ENCODE data around the gene CHRNA9.

CHRNA9 gene

DNA sequence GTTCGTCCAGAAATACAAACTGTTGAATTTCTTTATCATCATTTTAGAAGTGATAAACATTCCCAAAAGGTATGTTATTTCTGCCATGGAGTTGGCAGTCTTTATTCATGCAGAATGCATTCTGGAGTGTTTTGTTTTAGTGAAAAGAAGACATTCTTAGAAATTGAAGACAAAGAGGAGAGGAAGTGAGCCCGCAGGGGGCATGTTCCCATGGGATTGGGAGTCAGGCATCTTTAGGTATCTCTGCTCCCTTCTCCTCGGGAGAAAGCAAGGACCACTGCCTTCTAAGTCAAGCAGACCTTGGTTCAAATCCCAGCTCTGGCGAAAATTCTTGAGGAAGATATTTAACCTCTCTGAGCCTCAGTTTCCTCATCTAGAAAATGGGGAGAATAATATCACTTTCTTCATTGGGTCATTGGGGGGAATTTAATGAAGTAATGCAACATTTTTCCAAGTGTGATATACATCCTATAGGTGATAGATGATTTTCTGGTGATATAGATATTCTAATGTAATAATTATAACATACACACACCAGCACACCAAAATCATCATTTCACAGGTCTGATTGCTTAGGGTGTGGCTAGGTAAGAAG is 26.5 kb upstream of the CHRNA9 start:
- DNase-seq (ENCODE audit: low read depth): no peak

- DNase-seq (ENCODE audit: low read depth): peak; percentile 75
These were observed 25.8 kb upstream of the CHRNA9 start for GRCh38 chr4:40309250-40309774.

DNA sequence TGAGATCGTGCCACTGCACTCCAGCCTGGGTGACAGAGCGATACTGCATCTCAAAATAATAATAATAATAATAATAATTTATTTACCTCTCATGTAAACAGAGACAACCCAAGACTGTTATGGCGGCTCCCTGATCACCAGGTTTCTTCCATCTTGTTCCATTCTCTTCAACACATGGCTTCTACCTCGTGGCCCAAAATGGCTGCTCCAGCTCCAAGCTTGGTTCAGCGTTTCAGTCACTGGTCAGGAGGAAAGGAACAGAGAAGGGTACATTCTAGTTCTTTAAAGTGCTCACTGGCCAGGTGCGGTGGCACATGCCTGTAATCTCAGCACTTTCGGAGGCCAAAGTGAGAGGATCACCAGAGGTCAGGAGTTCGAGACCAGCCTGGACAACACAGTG is 24.9 kb upstream of the CHRNA9 start:
- DNase-seq (ENCODE audit: low read depth): no peak

- DNase-seq (ENCODE audit: low read depth): peak; percentile 81
These were observed 23.3 kb upstream of the CHRNA9 start for GRCh38 chr4:40311811-40312346.

DNA sequence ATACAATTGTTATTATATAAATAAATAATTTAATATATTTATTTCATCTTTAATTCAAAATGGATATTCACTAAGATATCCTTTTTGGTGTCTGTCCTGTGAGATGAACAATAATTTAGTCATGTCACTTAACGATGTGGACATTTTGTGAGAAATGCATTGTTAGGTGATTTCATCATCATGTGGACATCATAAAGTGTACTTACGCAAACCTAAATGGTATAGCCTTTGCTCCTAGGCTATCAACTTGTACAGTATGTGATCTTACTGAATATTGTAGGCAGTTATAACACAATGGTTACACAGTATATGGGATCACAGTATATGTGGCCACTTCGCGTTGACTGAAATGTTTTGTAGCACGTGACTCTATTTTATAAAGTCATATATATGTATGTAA is 20.2 kb upstream of the CHRNA9 start:
- no peak for DNase-seq (ENCODE audit: low read depth)

- no peak for DNase-seq (ENCODE audit: low read depth)
These were observed 18.8 kb upstream of the CHRNA9 start for GRCh38 chr4:40316333-40316781.

- peak; percentile 43 for DNase-seq (ENCODE audit: low read depth)
These were observed 18.1 kb upstream of the CHRNA9 start for GRCh38 chr4:40316782-40317635.

- DNase-seq (ENCODE audit: low read depth): no peak
These were observed 17.0 kb upstream of the CHRNA9 start for GRCh38 chr4:40317916-40318658.

DNA sequence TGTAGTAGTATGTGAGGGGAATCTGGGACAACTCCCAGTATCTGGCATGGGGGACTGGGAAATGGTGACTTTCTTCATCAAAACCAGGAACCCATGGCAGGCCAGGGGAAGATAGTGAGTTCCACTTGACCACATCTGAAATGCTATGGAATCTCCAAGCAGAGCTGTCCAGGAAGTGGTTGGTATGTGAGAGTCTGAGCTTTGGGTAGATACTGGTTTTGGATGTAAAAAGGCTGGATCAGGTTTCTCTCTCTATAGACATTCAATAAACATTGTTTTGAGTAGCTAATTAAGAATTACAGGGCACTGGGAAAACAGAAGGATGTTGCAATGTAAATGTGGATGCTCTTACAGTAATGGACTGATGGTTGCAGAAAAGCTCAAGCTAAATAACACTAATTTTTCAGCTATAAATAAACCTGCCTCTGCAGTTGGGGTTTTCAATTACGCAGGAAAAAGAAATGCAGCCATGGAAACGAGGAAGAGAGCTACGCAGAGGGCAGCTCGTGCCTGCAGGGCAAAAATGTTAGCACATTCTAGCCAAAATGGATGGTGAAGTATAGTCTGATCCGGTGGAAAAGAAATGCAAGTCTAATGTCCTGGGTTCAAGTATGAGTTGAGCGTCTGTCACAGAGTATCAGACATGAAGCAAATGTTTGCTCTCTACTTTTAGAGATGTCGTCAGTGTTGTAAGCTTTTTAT is 13.4 kb upstream of the CHRNA9 start:
- DNase-seq (ENCODE audit: low read depth): no peak

GRCh38 chr4:40322811-40323210 is 12.3 kb upstream of the CHRNA9 start:
- no peak for DNase-seq (ENCODE audit: low read depth)

DNA sequence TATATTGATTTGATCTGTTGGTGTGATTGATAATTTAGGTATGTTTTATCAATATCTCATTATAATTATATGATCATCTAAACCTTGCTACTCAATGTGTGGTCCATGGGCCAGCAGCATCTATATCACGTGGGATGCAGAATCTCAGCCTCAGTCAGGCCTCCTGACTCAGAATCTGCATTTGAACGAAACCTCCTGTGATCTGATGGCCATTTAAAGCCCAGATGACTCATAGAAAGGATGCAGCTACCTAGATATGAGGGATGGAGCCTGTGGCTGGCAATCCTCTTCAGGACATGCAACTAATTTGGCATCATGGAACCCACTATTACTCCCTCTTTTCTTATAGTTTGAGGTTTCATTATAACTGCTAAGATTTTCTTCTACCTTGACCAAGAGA is 11.3 kb upstream of the CHRNA9 start:
- DNase-seq (ENCODE audit: low read depth): no peak

DNA sequence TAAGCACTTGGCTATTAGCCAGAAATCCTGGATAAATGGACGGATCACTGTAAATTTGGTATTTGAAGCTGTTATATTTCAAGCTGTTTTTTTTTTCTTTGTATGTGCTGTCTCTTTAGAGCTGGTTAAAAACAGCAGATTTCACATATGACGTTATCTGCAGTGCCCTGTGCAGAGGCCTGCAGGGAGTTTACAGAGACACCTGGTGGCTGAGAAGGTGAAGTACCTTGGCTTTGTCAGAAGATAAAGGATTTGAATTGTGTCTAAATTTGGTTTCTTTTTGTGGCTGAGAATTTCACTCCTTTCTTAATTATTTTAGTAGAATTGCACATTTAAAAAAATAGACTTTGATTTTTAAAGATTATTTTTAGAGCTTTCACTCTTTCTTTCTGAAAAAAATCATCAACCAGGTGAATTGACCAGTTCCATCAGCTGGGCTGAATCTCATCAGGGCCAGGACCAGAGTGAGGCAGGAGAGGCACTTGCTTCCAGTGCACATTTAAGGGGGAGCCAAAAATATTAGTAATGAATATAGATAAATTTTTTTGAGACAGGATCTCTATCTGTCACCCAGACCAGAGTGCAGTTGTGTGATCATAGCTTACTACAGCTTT is 9.6 kb upstream of the CHRNA9 start:
- DNase-seq (ENCODE audit: low read depth): peak; percentile 39

- DNase-seq (ENCODE audit: low read depth): no peak
These were observed 7.8 kb upstream of the CHRNA9 start for GRCh38 chr4:40327340-40327739.

DNA sequence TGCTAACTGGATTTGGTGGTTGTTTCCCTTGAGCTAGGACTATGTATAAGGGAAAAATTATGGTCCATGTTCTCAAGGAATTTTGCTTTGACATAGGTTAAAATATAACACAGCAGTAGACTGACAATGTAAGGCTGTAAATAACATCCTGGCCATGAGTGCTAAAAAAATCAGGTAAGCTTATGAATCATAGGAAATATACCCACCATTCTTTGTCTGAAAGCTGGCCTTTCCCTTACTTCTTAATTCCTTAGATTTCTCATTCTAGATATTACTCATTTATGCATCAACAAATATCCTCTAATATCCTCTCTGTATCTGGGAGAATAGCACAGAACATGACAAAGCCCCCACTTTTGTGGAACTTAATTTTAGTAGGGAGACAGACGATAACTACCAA is 6.8 kb upstream of the CHRNA9 start:
- no peak for DNase-seq (ENCODE audit: low read depth)

DNA sequence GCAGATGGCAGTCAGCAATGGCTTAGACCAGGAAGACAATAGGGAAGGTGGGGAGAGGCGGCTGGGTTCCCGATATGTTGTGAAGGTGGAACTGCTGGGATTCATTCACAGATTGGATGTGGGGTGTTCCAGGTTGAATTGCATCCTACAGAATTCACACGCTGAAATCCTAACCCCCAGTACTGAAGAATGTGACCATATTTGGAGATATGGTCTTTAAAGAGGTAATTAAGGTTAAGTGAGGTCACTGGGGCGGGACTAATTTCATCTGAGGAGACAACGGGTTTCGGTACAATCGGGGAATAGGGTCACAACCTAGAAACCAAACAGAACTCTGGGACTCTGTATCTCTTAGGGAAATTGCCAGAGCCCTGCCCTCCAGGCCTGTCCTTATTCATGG is 5.3 kb upstream of the CHRNA9 start:
- no peak for DNase-seq (ENCODE audit: low read depth)

DNA sequence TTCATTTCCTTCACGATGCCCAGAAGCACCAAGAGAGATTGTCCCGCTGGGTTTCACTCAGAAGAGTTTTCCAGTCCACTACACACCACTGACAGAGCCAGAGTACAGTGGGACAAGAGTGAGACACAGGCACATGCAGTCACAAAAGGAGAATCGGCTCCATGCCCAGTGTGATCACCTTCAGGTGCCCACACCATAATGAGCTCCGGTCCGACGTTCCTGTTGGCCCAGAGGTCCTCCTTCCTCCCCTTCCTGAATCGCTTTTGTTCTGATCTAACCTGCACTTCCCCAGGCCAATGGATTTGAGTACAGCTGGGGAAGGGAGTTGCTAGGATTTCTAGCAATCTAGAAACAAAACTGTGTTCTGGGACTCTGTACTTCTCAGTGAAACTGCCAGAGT is 4.6 kb upstream of the CHRNA9 start:
- DNase-seq (ENCODE audit: low read depth): no peak

- no peak for DNase-seq (ENCODE audit: low read depth)
These were observed 3.9 kb upstream of the CHRNA9 start for GRCh38 chr4:40331101-40331745.

- DNase-seq (ENCODE audit: low read depth): no peak
These were observed 3.2 kb upstream of the CHRNA9 start for GRCh38 chr4:40331961-40332360.

- DNase-seq (ENCODE audit: low read depth): no peak
These were observed 1.2 kb upstream of the CHRNA9 start for GRCh38 chr4:40333921-40334352.

GRCh38 chr4:40335525-40335894 is 377 bp downstream of the CHRNA9 start:
- no peak for DNase-seq (ENCODE audit: low read depth)

DNA sequence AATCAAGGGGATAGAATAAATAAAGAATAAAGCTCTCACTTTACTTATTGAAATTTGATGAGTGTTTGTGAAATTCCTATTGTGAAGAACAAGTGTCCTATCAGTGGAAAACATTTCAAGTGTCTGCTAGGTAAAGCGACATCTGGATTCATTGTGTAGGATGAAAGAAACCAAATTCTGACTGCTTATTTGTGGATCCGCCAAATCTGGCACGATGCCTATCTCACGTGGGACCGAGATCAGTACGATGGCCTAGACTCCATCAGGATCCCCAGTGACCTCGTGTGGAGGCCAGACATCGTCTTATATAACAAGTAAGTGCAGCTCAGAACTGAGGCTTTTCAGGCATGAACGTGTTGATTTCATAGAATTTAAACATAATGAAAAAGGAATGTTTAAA is 1.9 kb downstream of the CHRNA9 start:
- DNase-seq (ENCODE audit: low read depth): no peak
